Endothelial cell of umbilical vein (primary cell): ENCODE results near the gene ZNF329. TPM values are rescaled to one million over a fixed set of nuclear protein-coding genes. Genes with fewer than 3 reads are reported as not detected.

ENCODE experiments used
- BruUV-seq: library from RNA; stranded (reverse); fragments of 400-500 nt; replicated peaks from 2 replicates; lab custom pipeline; 2021; lab: Mats Ljungman, UMichigan
- CTCF ChIA-PET: fragments of 300-600, 350-600 bp; sonication (Branson Sonifier 250); formaldehyde crosslinking; loops from one replicate; lab custom pipeline; 2021; ENCODE audit warnings: antibody characterized with exemption, inconsistent platforms; lab: Charles Lee
- POLR2A ChIA-PET: fragments of 300-600, 350-600 bp; sonication (Branson Sonifier 250); formaldehyde crosslinking; loops from one replicate; lab custom pipeline; 2021; ENCODE audit warnings: antibody characterized with exemption, inconsistent platforms; lab: Charles Lee
- DNase-seq: peaks from one replicate; pipeline ENCODE4 v3.0.0-alpha.2; 2011; ENCODE audit warnings: low read depth, low spot score
- FAIRE-seq: peaks from 2 replicates; lab custom pipeline; 2011; peaks lifted over from hg19 to GRCh38; lab: Jason Lieb, UNC
- H2AFZ ChIP-seq: 2 replicates; pipeline ENCODE4 v1.6.0; 2012; ENCODE audit warnings: low read depth, low read length, control low read depth, inconsistent platforms
- H3K27ac ChIP-seq: 2 replicates; pipeline ENCODE4 v1.5.1; 2011; ENCODE audit warnings: low read depth, mild to moderate bottlenecking, control low read depth, low read length, moderate library complexity; ENCODE audit not compliant: insufficient read depth
- H3K27me3 ChIP-seq, 2 experiments: 2 replicates each; pipeline versions ENCODE4 v1.6.0 to v1.6.1; 2011; ENCODE audit warnings: low read length in 2 of 2, mixed read lengths in 1 of 2; ENCODE audit not compliant: control insufficient read depth in 2 of 2, insufficient read depth in 2 of 2
- H3K36me3 ChIP-seq, 2 experiments: 2 replicates in 1 of 2; 3 replicates in 1 of 2; pipeline ENCODE4 v1.5.1; 2011; ENCODE audit warnings: low read length in 2 of 2, mild to moderate bottlenecking in 1 of 2, moderate library complexity in 1 of 2; ENCODE audit not compliant: control insufficient read depth in 2 of 2, insufficient read depth in 2 of 2; ENCODE audit errors: extremely low read depth in 1 of 2
- H3K4me1 ChIP-seq: 3 replicates; pipeline ENCODE4 v1.5.1; 2011; ENCODE audit warnings: mild to moderate bottlenecking, low read length; ENCODE audit not compliant: control insufficient read depth, insufficient read depth; ENCODE audit errors: extremely low read depth
- H3K4me2 ChIP-seq: 2 replicates; pipeline ENCODE4 v1.6.1; 2011; ENCODE audit warnings: low read length, control low read depth, mixed read lengths; ENCODE audit not compliant: insufficient read depth
- H3K4me3 ChIP-seq, 3 experiments: fragments of 200-600 bp in 1 of 3; sonication (generic), shearing (Covaris generic) in 1 of 3; replicated peaks in 1 of 3; 2 replicates each; pipeline ENCODE4 v1.5.1; 2011 to 2016; ENCODE audit warnings: control low read depth in 3 of 3, low read length in 3 of 3, mild to moderate bottlenecking in 2 of 3, inconsistent platforms in 1 of 3, low read depth in 1 of 3, moderate library complexity in 1 of 3; ENCODE audit not compliant: insufficient read depth in 1 of 3
- H3K79me2 ChIP-seq: 2 replicates; pipeline ENCODE4 v1.6.0; 2012; ENCODE audit warnings: low read length, inconsistent platforms; ENCODE audit not compliant: control insufficient read depth, insufficient read depth
- H3K9ac ChIP-seq: replicated peaks from 2 replicates; pipeline ENCODE3; 2011; ENCODE audit warnings: low read length, control low read depth; ENCODE audit not compliant: insufficient read depth; ENCODE audit errors: extremely low read depth
- H3K9me1 ChIP-seq: replicated peaks from 3 replicates; pipeline ENCODE4 v1.6.0; 2011; ENCODE audit warnings: mild to moderate bottlenecking, low read length; ENCODE audit not compliant: control insufficient read depth, insufficient read depth; ENCODE audit errors: extremely low read depth
- H3K9me3 ChIP-seq: replicated peaks from 2 replicates; pipeline ENCODE4 v1.5.1; 2012; ENCODE audit warnings: low read length, inconsistent platforms; ENCODE audit not compliant: control insufficient read depth, insufficient read depth
- H4K20me1 ChIP-seq: replicated peaks from 2 replicates; pipeline ENCODE3; 2011; ENCODE audit warnings: mild to moderate bottlenecking, low read length; ENCODE audit not compliant: control insufficient read depth, insufficient read depth; ENCODE audit errors: extremely low read depth
- CTCF ChIP-seq, 2 donors: IDR thresholded peaks; 1 replicate in 1 of 2; 2 replicates in 1 of 2; pipeline ENCODE4 v1.5.1; 2011; ENCODE audit warnings: low read length in 2 of 2, mild to moderate bottlenecking in 2 of 2, moderate library complexity in 2 of 2, control low read depth in 1 of 2, inconsistent platforms in 1 of 2, low read depth in 1 of 2; ENCODE audit not compliant: insufficient read depth in 1 of 2; ENCODE audit errors: extremely low read depth in 1 of 2
- EZH2 ChIP-seq: IDR thresholded peaks from 2 replicates; pipeline ENCODE4 v1.6.1; 2012; ENCODE audit warnings: borderline replicate concordance, low read depth, mild to moderate bottlenecking, moderate library complexity, low read length, inconsistent platforms; ENCODE audit not compliant: severe bottlenecking
- FOS ChIP-seq: IDR thresholded peaks from 2 replicates; pipeline ENCODE4 v1.6.1; 2011; ENCODE audit warnings: mild to moderate bottlenecking, low read length, moderate library complexity, borderline replicate concordance; ENCODE audit not compliant: insufficient read depth
- GATA2 ChIP-seq: IDR thresholded peaks from 2 replicates; pipeline ENCODE4 v1.7.0; 2011; ENCODE audit warnings: low read depth, mild to moderate bottlenecking, moderate library complexity, mixed read lengths, low read length; ENCODE audit not compliant: insufficient read length, insufficient read depth
- JUN ChIP-seq: IDR thresholded peaks from 2 replicates; pipeline ENCODE4 v1.6.1; 2011; ENCODE audit warnings: borderline replicate concordance, low read depth; ENCODE audit not compliant: insufficient read length, insufficient read depth
- MAX ChIP-seq: IDR thresholded peaks from 2 replicates; pipeline ENCODE4 v1.6.1; 2011; ENCODE audit not compliant: insufficient read depth, insufficient read length
- MYC ChIP-seq: IDR thresholded peaks from one replicate; pipeline ENCODE4 v1.6.1; 2011; ENCODE audit warnings: mild to moderate bottlenecking, low read depth, low read length
- POLR2A ChIP-seq: IDR thresholded peaks from 2 replicates; pipeline ENCODE4 v1.6.1; 2012; ENCODE audit warnings: low read depth, mild to moderate bottlenecking, control low read depth, low read length
- POLR2AphosphoS5 ChIP-seq: IDR thresholded peaks from 2 replicates; pipeline ENCODE4 v1.6.1; 2012; ENCODE audit warnings: low read depth, mild to moderate bottlenecking, control low read depth, low read length, moderate library complexity; ENCODE audit not compliant: insufficient read depth
- dilution Hi-C: fragments of 300-500 bp; cut with MboI; formaldehyde crosslinking; loops from one replicate; pipeline ENCODE4 v1.15.0; 2019; ENCODE audit warnings: low sequenced_read_pairs; ENCODE audit not compliant: extremely low pct_ligation_motif_present
- intact Hi-C: fragments of 100-400 bp; cut with micrococcal nuclease; formaldehyde crosslinking; loops from one replicate; pipeline ENCODE4 v1.10.0; 2022
- polyA plus RNA-seq, 4 experiments: library from polyadenylated mRNA; depleted of rRNA in 3 of 4; stranded (reverse) in 3 of 4; unstranded in 1 of 4; fragments of >200 nt; gene quantifications; 2 replicates each; pipeline versions ENCODE4 v1.2.1 to v1.2.3, GENCODE V29; 2011 to 2012; ENCODE audit warnings: missing spikeins in 1 of 4
- total RNA-seq: library from RNA; stranded (reverse); gene quantifications from 2 replicates; pipeline ENCODE4 v1.2.3, GENCODE V29; 2021

ZNF329 gene
- total and polyA plus RNA-seq, 2 donors (not counting 3 experiments of a cell fraction or from before 2014, with no cell fraction given): 3.0 to 5.3 TPM

DNA sequence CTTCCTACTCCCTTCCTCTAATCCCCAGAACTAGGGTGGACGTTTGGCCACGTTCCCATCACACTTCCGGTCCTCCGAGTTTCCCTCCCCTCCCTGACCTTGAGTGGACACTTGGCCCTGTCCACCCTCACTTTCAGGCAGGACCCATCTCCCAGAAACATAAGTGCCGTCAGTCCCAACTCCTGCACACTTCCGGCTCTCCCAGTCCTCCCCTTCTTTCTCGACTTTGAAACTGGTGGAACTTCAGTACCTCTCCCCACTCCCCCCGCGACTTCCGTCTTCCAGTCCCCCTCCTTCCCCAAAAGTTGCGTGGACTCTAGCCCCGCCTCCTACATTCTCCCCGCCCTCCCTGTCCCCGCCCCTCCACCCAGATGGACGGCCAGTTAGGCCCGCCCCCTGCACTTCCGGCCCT, 32.0 kb upstream of the ZNF329 start:
- H3K4me3 ChIP-seq: peak overlapping the region in 1 of 3 experiments; percentile 98
- no peaks in the 10 kb centered on the region for H3K4me1 ChIP-seq
- H3K9ac ChIP-seq: no peak overlapping the region
- no peaks in the 10 kb centered on the region for H4K20me1 ChIP-seq
- FAIRE-seq: peak; percentile 31
- no TSS peak for BruUV-seq
- ChIA-PET CTCF (interaction anchor here (0.8 to 1.1 kb wide), 3 partner anchors 36 to 266 kb away, joined by 3 read pairs; partner anchors contain the start of genes ZNF417 and ZNF544), POLR2A (interaction anchor here (0.6 to 1.5 kb wide), 4 partner anchors 180 to 998 kb away, joined by 3 to 6 read pairs (median 4); partner anchors contain the start of genes ZNF132, ZNF497 and ZNF606)
- H3K36me3 ChIP-seq: peaks cover 0 to 9% of the 10 kb centered on the region in 2 experiments
- H3K27me3 ChIP-seq: no peaks in the 10 kb centered on the region
- TF ChIP-seq FOS: no peak
- TF ChIP-seq GATA2: no peak
- no peak for TF ChIP-seq MAX
- TF ChIP-seq CTCF (IDR thresholded peaks at IDR 0.05; ENCODE audit: extremely low read depth in 1 of 2, insufficient read depth in 1 of 2, low read depth in 1 of 2, low read length in 2 of 2): no peak
- no peak for TF ChIP-seq POLR2AphosphoS5
- TF ChIP-seq POLR2A: no peak
- no peak for TF ChIP-seq EZH2
- no peak for TF ChIP-seq MYC
- TF ChIP-seq JUN: no peak
- H2AFZ ChIP-seq: peak overlapping the region; percentile 21
- no peak overlapping the region for H3K27ac ChIP-seq
- intact Hi-C loops: loop anchor here (2.0 kb wide), 2 partner anchors 180 to 226 kb away; partner anchors contain the start of genes ZNF497 and ZNF584
- peaks cover 10% of the 10 kb centered on the region for H3K79me2 ChIP-seq
- dilution Hi-C loops: no loop called here
- no peaks in the 10 kb centered on the region for H3K9me1 ChIP-seq
- no peak for DNase-seq
- H3K4me2 ChIP-seq: peak overlapping the region; percentile 2
- H3K9me3 ChIP-seq: no peaks in the 10 kb centered on the region
